Measurements from ENCODE around the gene ALG11. TPM values are rescaled to one million over a fixed set of nuclear protein-coding genes. Genes with fewer than 3 reads are reported as not detected.

Gene ALG11
- total and polyA plus RNA-seq, 2 donors (not counting 1 experiment from before 2014, with no cell fraction given) = 18.7 to 21.8 TPM

GRCh38 chr13:51997186-51997585, 15.0 kb upstream of the ALG11 start:
- H3K9ac ChIP-seq (ENCODE audit: insufficient read depth, low read length) = no peak overlapping the region
- H3K9me3 ChIP-seq (ENCODE audit: control insufficient read depth, insufficient read depth, low read depth, low read length) = no peaks in the 10 kb centered on the region
- DNase-seq (ENCODE audit: low read depth in 2 of 2) = no peak
- no peaks in the 10 kb centered on the region for H3K4me1 ChIP-seq (ENCODE audit: control insufficient read depth, extremely low read depth, insufficient read depth, low read length)
- TF ChIP-seq EZH2 (IDR thresholded peaks at IDR 0.05; ENCODE audit: low read length, missing control alignments) (no peak), CTCF (conservative IDR thresholded peaks at IDR 0.05 in 1 of 2, IDR thresholded peaks at IDR 0.05 in 1 of 2; ENCODE audit: low read depth in 1 of 2, low read length in 2 of 2) (no peak)
- H3K27me3 ChIP-seq (ENCODE audit: control insufficient read depth, insufficient read depth, low read length) = peaks cover 28% of the 10 kb centered on the region
- H4K20me1 ChIP-seq (ENCODE audit: control insufficient read depth, extremely low read depth, insufficient read depth, low read length) = no peaks in the 10 kb centered on the region
- no peak overlapping the region for H3K27ac ChIP-seq (ENCODE audit: insufficient read depth, low read length)
- no peak overlapping the region for H2AFZ ChIP-seq (ENCODE audit: low read length)
- H3K79me2 ChIP-seq (ENCODE audit: control insufficient read depth, insufficient read depth, low read length) = no peaks in the 10 kb centered on the region
- H3K4me3 ChIP-seq (replicated peaks in 1 of 4; ENCODE audit: control extremely low read depth in 1 of 4, insufficient read depth in 1 of 4, low read depth in 3 of 4, low read length in 4 of 4) = no peak overlapping the region
- H3K36me3 ChIP-seq (ENCODE audit: control insufficient read depth, insufficient read depth, low read length) = no peaks in the 10 kb centered on the region
- H3K4me2 ChIP-seq (ENCODE audit: extremely low read depth, insufficient read depth, low read length) = no peak overlapping the region

GRCh38 chr13:51997641-51998330, 14.4 kb upstream of the ALG11 start:
- no peak for TF ChIP-seq EZH2 (IDR thresholded peaks at IDR 0.05; ENCODE audit: low read length, missing control alignments)
- TF ChIP-seq CTCF (conservative IDR thresholded peaks at IDR 0.05 in 1 of 2, IDR thresholded peaks at IDR 0.05 in 1 of 2; ENCODE audit: low read depth in 1 of 2, low read length in 2 of 2) = no peak
- no peak for DNase-seq (ENCODE audit: low read depth in 2 of 2)
- H3K27ac ChIP-seq (ENCODE audit: insufficient read depth, low read length) = no peak overlapping the region
- no peak overlapping the region for H3K4me2 ChIP-seq (ENCODE audit: extremely low read depth, insufficient read depth, low read length)
- H3K4me1 ChIP-seq (ENCODE audit: control insufficient read depth, extremely low read depth, insufficient read depth, low read length) = no peaks in the 10 kb centered on the region
- no peaks in the 10 kb centered on the region for H3K9me3 ChIP-seq (ENCODE audit: control insufficient read depth, insufficient read depth, low read depth, low read length)
- H3K36me3 ChIP-seq (ENCODE audit: control insufficient read depth, insufficient read depth, low read length) = no peaks in the 10 kb centered on the region
- peaks cover 28% of the 10 kb centered on the region for H3K27me3 ChIP-seq (ENCODE audit: control insufficient read depth, insufficient read depth, low read length)
- no peak overlapping the region for H3K4me3 ChIP-seq (replicated peaks in 1 of 4; ENCODE audit: control extremely low read depth in 1 of 4, insufficient read depth in 1 of 4, low read depth in 3 of 4, low read length in 4 of 4)
- H4K20me1 ChIP-seq (ENCODE audit: control insufficient read depth, extremely low read depth, insufficient read depth, low read length) = no peaks in the 10 kb centered on the region
- H2AFZ ChIP-seq (ENCODE audit: low read length) = no peak overlapping the region
- H3K79me2 ChIP-seq (ENCODE audit: control insufficient read depth, insufficient read depth, low read length) = no peaks in the 10 kb centered on the region
- H3K9ac ChIP-seq (ENCODE audit: insufficient read depth, low read length) = no peak overlapping the region

- Histone ChIP-seq H4K20me1 (ENCODE audit: control insufficient read depth, extremely low read depth, insufficient read depth, low read length) (no peaks in the 10 kb centered on the region), H3K27me3 (ENCODE audit: control insufficient read depth, insufficient read depth, low read length) (peaks cover 28% of the 10 kb centered on the region)
- no peak for TF ChIP-seq CTCF (conservative IDR thresholded peaks at IDR 0.05 in 1 of 2, IDR thresholded peaks at IDR 0.05 in 1 of 2; ENCODE audit: low read depth in 1 of 2, low read length in 2 of 2)
- no peak for TF ChIP-seq EZH2 (IDR thresholded peaks at IDR 0.05; ENCODE audit: low read length, missing control alignments)
Observed at GRCh38 chr13:51998723-51999509, 13.3 kb upstream of the ALG11 start.

More at GRCh38 chr13:51998723-51999509, 13.3 kb upstream of the ALG11 start:
- no peak overlapping the region for H3K4me3 ChIP-seq (replicated peaks in 1 of 4; ENCODE audit: control extremely low read depth in 1 of 4, insufficient read depth in 1 of 4, low read depth in 3 of 4, low read length in 4 of 4)
- no peaks in the 10 kb centered on the region for H3K9me3 ChIP-seq (ENCODE audit: control insufficient read depth, insufficient read depth, low read depth, low read length)
- no peak overlapping the region for H3K4me2 ChIP-seq (ENCODE audit: extremely low read depth, insufficient read depth, low read length)
- no peaks in the 10 kb centered on the region for H3K36me3 ChIP-seq (ENCODE audit: control insufficient read depth, insufficient read depth, low read length)
- no peaks in the 10 kb centered on the region for H3K79me2 ChIP-seq (ENCODE audit: control insufficient read depth, insufficient read depth, low read length)
- no peak overlapping the region for H3K9ac ChIP-seq (ENCODE audit: insufficient read depth, low read length)
- H2AFZ ChIP-seq (ENCODE audit: low read length) = no peak overlapping the region
- no peak overlapping the region for H3K27ac ChIP-seq (ENCODE audit: insufficient read depth, low read length)
- DNase-seq (ENCODE audit: low read depth in 2 of 2) = no peak
- H3K4me1 ChIP-seq (ENCODE audit: control insufficient read depth, extremely low read depth, insufficient read depth, low read length) = no peaks in the 10 kb centered on the region
